Measurements from ENCODE around the gene WDR45B.

The WDR45B gene

DNA sequence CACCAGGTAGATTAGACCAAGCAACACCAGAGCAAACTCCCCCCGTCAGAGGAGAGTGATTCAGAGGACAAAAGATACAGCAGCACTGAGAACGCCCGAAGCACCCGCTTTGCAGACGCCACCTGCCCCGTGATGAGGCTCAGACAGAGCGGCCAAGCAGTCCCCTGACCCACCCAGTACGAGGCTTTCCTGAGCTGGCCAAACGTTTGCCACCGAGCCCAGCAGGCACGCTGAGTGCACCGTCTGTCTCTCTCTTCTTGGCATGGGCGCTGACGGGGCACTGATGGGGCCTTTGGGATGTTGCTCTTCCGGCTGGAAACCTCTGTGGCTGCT lies 19.4 kb upstream of the WDR45B start:
- no peak for TF ChIP-seq ZNF274 (IDR thresholded peaks at IDR 0.05; ENCODE audit: low read depth, low read length)
- H3K4me3 ChIP-seq (ENCODE audit: low read length), result no peak overlapping the region

- no peak overlapping the region for H3K4me3 ChIP-seq (ENCODE audit: low read length)
- no peak for TF ChIP-seq ZNF274 (IDR thresholded peaks at IDR 0.05; ENCODE audit: low read depth, low read length)
Measured at GRCh38 chr17:82666931-82667667, 18.9 kb upstream of the WDR45B start.

GRCh38 chr17:82665891-82666290 lies 17.6 kb upstream of the WDR45B start:
- TF ChIP-seq ZNF274 (IDR thresholded peaks at IDR 0.05; ENCODE audit: low read depth, low read length), result no peak
- H3K4me3 ChIP-seq (ENCODE audit: low read length), result no peak overlapping the region

GRCh38 chr17:82665217-82665616 lies 17.0 kb upstream of the WDR45B start:
- no peak overlapping the region for H3K4me3 ChIP-seq (ENCODE audit: low read length)
- TF ChIP-seq ZNF274 (IDR thresholded peaks at IDR 0.05; ENCODE audit: low read depth, low read length), result no peak

DNA sequence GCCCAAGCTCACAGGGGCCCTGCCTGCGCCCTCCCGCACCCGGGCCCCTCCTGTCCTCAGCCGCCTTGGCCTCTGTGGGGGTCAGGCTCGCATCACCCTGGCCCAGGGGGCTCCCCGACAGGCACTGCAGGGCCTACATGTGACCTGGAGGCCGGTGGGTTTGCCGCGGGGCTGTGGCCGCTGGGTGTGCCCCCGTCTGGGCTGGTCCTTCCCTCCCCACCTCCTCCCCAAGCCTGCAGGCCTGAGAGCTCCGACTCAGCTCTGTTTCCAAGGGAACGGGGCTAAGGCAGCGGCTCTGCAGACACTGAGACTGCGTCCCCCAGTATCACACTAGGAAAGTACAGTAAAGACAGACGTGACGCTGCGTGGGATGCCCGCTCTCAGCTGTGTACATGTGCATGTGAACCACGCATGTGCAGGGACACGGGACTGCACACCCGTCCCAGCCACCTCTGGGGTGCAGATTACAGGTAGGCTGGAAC lies 16.5 kb upstream of the WDR45B start:
- H3K4me3 ChIP-seq (ENCODE audit: low read length), result no peak overlapping the region
- no peak for TF ChIP-seq ZNF274 (IDR thresholded peaks at IDR 0.05; ENCODE audit: low read depth, low read length)

- no peak for TF ChIP-seq ZNF274 (IDR thresholded peaks at IDR 0.05; ENCODE audit: low read depth, low read length)
- no peak overlapping the region for H3K4me3 ChIP-seq (ENCODE audit: low read length)
Measured at GRCh38 chr17:82664276-82664575, 16.0 kb upstream of the WDR45B start.

- no peak overlapping the region for H3K4me3 ChIP-seq (ENCODE audit: low read length)
- TF ChIP-seq ZNF274 (IDR thresholded peaks at IDR 0.05; ENCODE audit: low read depth, low read length), result no peak
Measured at GRCh38 chr17:82663381-82664275, 15.4 kb upstream of the WDR45B start.

GRCh38 chr17:82662711-82663261 lies 14.5 kb upstream of the WDR45B start:
- no peak overlapping the region for H3K4me3 ChIP-seq (ENCODE audit: low read length)
- no peak for TF ChIP-seq ZNF274 (IDR thresholded peaks at IDR 0.05; ENCODE audit: low read depth, low read length)

- H3K4me3 ChIP-seq (ENCODE audit: low read length), result no peak overlapping the region
- no peak for TF ChIP-seq ZNF274 (IDR thresholded peaks at IDR 0.05; ENCODE audit: low read depth, low read length)
Measured at GRCh38 chr17:82661717-82662683, 13.8 kb upstream of the WDR45B start.

DNA sequence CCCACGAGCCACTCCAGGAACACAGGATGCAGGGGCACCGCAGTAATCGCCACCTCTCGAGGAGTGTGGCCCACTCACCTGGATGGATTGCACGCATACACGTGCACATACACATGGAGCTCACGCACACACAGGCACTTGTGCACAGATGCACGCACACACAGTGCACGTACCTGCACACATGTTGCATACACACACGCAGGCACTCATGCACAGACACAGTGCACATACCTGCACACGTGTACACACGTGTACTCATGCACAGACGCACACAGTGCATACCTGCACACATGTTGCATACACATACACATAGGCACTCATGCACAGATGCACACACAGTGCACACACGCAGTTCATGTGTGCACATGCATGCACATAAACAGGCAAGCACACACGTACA lies 11.6 kb upstream of the WDR45B start:
- H3K4me3 ChIP-seq (ENCODE audit: low read length), result no peak overlapping the region
- no peak for TF ChIP-seq ZNF274 (IDR thresholded peaks at IDR 0.05; ENCODE audit: low read depth, low read length)

- TF ChIP-seq ZNF274 (IDR thresholded peaks at IDR 0.05; ENCODE audit: low read depth, low read length), result no peak
Measured at GRCh38 chr17:82658796-82659452, 10.7 kb upstream of the WDR45B start.

GRCh38 chr17:82658331-82658730 lies 10.1 kb upstream of the WDR45B start:
- H3K4me3 ChIP-seq (ENCODE audit: low read length), result no peak overlapping the region
- TF ChIP-seq ZNF274 (IDR thresholded peaks at IDR 0.05; ENCODE audit: low read depth, low read length), result no peak

More at GRCh38 chr17:82658796-82659452, 10.7 kb upstream of the WDR45B start:
- H3K4me3 ChIP-seq (ENCODE audit: low read length), result no peak overlapping the region

GRCh38 chr17:82657926-82658325 lies 9.7 kb upstream of the WDR45B start:
- H3K4me3 ChIP-seq (ENCODE audit: low read length), result no peak overlapping the region
- no peak for TF ChIP-seq ZNF274 (IDR thresholded peaks at IDR 0.05; ENCODE audit: low read depth, low read length)

Data from GM08714 (cell line).